Measurements from ENCODE around the gene PPT1.
"Not testable (repeated sequence)": the region's sequence is repeated elsewhere in the genome, so short reads cannot be mapped to it uniquely, and the experiment has no call there.

PPT1 gene

DNA sequence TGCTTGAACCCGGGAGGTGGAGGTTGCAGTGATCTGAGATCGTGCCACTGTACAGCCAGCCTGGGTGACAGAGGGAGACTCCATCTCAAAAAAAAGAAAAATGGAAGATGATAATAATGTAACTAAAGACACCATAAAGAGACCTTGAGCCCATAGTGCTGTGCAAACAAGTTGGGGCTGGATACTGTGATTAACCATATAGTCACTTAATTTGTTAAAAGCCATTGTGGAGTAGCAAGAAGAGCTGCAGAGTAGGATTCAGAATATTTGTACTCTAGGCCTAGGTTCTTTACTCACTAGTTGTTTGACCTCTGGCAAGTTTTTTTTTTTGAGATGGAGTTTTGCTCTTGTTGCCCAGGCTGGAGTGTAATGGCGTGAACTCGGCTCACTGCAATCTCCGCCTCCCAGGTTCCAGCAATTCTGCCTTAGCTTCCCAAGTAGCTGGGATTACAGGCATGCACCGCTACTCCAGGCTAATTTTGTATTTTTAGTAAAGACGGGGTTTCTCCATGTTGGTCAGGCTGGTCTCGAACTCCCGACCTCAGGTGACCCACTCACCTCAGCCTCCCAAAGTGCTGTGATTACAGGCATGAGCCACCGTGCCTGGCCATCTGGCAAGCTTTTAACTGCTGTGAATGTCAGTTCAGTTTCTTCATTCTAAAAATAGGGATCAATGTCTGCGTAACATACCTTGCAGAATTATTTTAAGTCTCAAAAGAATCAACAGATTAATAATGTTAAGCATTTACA lies 43.7 kb downstream of the PPT1 start:
- no peak for DNase-seq

DNA sequence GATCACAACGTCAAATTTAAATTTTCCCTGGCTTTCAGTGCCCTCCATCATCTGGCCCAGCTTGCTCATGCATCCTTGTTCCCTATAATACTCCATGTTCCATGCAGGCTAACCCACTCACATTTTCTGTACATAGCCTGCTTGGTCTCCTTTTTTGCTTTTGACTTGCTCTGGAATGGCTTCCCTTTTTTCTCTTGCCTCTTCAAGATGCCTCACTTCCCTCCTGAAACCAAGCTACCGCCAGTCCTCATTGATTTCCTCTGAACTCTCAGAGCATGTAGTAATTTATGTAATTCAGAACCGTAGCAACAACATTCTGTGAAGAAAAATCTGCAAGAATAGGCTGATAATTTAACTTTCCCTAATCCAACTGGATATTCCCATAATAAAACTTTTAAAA lies 46.2 kb downstream of the PPT1 start:
- DNase-seq = no peak

DNA sequence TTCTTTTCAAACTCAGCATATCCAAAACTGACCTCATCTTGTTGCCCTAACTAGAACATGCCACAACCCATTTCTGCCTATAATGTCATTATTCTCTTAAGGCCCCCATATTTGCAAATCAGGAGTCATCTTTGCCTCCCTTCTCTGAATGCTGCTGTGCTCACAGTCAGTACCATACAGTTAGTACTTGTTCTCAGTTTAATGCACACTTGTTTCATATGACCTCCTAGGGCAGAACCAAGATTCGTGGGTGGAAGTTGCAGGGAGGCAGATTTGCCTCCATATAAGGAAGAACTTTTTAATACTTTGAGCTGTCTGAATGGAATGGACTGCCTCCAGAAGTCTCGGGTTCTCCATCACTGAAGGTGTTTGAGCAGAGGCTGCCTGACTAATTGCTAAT lies 47.3 kb downstream of the PPT1 start:
- no peak for DNase-seq

DNA sequence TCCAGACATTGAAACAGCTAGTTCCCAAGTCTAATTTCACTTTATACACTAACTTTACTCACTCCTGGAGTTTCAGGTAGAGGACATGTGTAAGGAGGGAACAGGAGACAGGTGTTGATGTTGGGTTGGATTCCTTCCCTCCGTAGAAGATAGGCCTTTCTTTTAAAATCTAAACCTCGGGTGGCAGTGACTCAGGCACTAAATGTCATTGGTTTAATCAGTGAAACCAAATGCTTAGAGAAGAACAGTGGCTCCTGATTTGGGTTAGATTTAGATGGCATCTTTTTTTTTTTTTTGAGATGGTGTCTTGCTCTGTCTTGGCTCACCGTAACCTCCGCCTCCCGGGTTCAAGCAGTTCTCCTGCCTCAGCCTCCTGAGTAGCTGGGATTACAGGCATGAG lies 49.3 kb downstream of the PPT1 start:
- DNase-seq = no peak

DNA sequence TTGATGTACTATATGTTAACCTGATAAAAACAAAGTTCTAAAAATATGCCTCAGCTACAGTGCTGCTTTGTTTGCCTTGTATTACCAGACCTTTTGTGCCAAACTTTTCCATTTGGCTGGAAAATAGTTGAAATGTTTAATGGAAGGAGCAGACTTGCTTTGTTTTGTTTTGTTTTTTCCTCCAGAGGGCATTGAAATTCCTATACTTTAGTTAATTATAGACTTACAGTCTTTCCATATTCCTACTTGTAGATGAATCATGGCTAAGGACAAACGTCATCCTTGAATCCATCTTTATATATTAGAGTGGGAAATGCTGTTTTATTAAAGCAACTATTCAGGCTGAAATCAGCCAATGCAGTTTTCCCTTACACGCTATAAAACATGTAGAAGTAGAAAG lies 49.8 kb downstream of the PPT1 start:
- no peak for DNase-seq

DNA sequence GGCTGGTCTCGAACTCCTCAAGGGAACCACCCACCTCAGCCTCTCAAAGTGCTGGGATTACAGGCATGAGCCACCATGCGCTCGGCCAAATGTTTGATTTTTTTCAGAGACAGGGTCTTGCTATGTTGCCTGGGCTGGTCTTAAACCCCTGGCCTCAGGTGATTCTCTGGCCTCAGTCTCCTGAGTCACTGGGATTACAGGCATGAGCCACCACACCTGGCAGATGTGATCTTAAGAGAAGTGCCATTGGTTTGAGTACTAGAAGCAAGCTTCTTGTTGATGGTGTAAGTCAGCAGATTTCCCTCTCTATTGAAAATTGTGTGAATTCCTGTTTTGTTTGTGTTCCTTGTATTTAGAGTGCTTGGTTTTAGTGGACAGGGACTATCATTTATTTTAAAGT lies 51.3 kb downstream of the PPT1 start:
- no peak for DNase-seq

DNA sequence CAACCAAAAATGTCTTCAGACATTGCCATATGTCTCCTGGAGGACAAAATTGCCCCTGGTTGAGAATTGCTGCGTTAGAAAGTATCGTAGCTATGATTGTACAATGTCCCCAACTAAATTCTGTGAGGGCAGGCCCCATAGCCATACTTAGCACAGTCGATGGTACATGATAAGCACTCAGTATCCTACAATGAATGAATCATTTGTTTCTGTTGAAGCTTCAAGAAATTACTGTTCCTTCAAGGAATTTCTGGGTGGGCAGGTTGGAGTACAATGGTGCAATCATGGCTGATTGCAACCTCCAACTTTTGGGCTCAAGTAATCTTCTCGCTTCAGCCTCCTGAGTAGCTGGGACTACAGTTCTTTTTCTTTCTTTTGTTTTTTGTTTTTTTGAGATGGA lies 51.9 kb downstream of the PPT1 start:
- no peak for DNase-seq

DNA sequence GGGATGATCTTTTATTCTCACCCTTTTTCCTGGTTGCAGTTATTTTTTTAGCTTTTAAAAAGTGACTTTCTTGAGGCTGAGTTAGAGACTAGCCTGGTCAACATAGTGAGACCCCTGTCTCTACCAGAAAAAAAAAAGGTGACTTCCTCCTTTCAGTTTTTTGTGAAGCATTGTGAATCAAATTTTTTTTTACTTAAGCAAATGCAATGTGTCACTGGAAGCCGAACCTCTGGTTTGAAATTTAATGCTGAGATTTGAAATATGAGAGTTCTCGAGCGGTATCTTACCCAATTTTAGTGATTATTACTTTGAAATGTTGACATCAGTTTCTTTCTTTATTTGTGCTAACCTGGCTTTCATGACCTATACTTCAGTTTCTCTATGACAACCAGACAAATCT lies 52.9 kb downstream of the PPT1 start:
- DNase-seq = no peak

DNA sequence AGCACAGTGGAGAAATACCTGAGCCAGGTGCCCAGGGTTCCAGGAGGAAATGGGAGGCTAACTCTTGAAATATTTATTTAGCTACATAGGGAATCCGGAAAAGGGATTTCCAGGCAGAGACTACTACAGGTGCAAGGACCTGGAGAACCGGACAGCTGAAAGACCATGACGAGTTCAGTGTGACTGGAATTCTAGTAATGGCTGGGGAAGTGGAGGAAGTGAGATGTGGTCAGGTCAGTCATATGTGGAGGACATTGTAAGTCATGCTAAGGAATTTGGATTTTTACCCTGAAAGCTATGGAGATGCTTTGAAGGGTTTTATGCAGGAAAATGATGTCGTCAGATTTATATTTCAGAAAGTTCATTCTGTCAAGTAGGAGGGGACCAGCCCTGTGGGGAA lies 54.7 kb downstream of the PPT1 start:
- DNase-seq = no peak

DNA sequence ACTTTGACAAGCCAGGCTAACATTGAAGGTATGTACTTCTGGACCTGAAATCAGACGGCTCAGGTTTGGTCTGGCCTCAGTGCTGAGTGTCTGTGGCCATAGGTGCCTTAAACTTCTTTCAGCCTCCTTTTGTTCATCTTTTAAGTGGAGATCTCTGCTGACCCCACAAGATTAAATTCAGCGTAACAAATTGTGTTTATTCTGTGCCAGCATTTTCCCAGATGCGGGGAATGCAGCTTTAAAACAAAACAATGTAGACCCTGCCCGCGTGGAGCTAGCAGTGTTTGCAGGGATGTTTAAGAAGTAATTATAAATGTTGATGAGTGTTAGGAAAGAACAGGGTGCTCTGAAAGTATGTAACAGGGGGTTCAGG lies 55.6 kb downstream of the PPT1 start:
- no peak for DNase-seq

DNA sequence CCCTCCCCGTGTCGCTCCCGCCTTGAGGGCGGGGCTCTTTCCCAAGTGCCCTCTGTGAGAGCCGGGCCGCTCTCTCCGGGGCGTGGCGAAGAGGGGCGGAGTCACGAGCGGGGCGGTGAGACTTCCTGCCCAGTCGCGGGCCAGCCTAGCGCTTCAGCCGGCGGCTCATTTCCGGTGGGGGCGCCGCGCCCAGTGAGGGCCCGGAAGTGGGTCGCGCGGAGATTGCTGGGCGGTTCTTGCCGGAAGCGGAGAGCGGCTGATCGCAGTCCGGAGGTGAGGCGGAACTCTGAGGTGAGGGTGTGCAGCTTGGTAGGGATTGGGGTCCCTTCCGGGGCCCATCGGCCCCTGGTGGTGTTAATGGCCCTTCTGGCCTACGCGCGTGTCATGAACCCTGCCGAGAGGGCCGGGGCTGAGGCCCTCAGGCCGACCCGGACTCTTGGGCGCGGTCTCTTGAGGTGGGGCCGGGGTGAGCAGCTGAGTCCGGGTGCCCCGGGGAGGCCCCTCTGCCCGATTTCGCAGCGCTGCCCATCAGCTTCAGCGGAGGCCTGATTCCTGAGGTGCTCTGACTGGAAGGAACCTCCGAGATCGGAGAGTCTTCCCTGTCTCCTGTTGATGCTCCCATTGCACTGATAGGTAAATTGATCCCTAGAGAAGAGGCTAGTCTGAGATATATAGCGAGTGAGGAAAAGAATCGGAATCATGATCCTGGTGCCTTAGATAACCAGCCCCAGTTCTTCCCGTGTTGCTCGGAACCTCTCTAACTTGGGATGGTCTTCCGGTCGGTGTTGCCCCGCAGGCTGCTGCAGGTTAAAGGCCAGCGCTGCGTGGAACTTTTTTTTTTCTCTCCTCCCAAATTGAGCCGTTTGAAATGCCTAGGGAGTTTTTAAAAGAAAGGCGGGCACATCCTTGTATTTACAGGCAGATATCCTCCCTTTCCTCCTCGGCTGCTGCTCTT lies 56.3 kb downstream of the PPT1 start, which contains the start of gene CAP1:
TSS of gene CAP1 (plus strand) at position 219 of the 955 bp plus-strand sequence. CDS start 18,618 bp downstream, outside the sequence.
- DNase-seq = peak; percentile 100

DNA sequence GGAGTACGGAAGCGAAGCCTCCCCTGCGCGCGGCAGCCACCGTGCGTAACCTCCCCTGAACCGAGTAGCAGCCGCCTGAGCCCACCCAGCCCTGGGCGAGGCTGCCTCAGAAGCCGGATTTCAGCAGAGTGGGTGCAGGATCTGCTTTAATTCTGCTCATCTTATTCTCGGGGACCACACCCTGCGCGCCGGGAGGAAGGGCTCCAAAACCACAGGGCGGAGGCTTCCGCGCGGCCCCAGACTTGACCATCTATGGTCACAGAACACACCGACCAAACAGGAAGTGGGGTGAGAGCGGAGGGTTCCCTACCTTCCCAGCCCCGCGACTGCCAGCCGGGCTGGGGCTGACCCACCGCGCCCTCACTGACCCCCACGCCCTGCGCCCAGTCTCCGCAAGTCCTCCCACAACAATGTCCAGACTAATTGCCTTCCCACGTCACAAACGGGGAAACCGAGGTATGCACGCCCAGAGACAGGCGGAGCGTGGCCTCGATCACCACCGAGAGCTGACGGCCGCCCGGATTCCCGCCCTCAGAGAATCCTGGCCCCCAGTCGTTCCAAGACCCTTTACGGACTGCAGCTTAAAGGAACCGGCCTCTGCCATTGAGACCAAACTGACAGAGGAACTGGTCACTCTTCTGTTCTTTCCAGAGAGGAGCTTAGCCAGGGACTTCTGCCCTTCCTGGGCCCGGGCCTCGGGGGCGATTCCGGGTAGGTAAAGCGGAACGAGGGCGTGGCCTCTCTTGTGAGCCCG lies 57.1 kb downstream of the PPT1 start:
- DNase-seq = peak; percentile 33 to 35

DNA sequence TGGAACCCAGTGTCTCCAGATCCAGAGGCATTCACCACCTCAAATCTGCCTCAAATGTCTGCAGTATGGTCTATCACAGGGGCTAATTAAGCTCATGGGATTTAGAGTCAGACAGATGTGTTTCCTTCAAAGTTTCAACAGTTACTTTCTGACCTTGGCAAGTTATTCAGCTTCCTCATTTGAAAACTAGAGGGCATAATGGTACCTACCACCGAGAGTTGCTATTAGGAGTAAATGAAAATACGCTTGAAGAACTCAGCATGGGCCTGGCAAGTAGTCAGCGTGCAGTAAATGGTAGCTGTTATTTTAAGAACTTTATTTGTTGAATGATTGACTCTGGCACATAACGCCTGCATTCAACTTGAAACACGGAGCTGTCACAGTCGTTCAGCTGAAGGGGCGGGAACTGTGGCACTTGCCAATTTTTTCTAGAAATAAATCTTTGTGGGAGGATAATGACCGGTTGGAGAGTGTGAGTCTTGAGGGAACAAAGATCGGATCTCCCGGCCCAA lies 57.8 kb downstream of the PPT1 start:
- no peak for DNase-seq

DNA sequence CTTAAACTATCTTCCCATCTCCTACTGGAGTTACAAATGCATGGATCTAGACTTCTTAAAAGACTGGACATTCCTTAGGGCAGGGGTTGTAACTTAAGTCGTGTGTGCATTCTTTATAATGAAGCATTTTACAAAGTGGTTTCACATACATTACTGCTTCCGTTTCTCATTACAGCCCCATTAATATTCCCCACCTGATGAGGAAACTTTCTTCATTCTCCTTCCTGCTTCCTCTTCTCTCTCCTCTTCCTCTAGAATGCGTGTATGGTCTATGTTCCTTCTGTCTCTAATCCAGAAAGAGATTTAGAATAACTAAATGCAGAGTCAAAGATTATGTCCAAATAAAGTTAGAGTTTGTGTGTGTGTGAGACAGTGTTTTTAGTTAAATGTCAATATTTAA lies 58.4 kb downstream of the PPT1 start:
- no peak for DNase-seq

DNA sequence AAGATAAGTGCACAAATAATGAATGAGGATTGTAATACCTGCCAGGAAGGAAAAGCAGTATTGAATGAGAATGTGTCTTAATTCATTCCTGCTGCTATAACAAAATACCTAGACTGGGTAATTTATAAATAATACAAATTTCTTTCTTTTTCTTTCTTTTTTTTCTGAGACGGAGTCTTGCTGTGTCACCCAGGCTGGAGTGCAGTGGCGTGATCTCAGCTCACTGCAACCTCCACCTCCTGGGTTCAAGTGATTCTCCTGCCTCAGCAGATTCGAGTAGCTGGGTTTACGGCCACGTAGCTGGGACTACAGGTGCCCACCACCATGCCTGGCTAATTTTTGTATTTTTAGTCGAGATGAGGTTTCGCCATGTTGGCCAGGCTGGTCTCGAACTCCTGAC lies 59.8 kb downstream of the PPT1 start:
- DNase-seq = not testable (repeated sequence)

DNA sequence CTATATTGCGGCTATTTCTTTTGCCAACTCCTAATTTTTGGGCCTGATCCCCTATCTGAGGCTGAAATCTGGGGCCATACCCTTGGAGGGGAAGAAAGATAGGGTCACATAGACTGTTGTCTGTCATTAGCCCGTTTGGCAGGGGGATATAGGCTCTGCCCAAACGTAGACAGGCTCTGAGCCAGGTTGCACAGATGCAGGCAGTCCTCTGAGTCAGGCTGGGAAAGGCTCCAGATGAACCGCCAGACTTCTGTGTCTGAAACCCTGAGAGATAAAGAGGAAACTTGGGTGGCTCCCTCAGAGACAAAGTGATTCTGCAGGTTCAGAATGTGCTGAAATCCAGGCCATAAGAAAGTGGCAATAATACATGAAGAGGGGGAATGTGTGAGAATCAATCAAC lies 60.5 kb downstream of the PPT1 start:
- no peak for DNase-seq

DNA sequence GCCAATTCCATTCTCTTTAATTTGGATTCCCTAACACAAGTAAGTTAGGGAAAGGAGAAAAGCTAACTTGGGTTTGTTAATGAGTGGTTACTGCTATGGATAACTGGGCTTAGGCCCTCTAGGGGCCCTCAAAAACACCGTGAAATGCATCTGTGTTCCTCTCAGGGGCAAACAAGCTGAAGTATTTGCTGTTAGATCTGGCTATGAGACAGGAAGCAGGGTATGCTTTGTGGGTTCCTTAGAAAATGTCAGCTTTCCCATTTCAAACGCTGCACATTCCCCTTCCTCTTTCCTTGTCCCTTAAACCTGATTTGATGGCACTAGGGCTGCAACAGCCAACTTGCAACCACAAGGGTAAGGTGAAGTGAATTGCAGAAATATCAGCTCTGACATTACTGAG lies 62.2 kb downstream of the PPT1 start:
- DNase-seq = no peak

DNA sequence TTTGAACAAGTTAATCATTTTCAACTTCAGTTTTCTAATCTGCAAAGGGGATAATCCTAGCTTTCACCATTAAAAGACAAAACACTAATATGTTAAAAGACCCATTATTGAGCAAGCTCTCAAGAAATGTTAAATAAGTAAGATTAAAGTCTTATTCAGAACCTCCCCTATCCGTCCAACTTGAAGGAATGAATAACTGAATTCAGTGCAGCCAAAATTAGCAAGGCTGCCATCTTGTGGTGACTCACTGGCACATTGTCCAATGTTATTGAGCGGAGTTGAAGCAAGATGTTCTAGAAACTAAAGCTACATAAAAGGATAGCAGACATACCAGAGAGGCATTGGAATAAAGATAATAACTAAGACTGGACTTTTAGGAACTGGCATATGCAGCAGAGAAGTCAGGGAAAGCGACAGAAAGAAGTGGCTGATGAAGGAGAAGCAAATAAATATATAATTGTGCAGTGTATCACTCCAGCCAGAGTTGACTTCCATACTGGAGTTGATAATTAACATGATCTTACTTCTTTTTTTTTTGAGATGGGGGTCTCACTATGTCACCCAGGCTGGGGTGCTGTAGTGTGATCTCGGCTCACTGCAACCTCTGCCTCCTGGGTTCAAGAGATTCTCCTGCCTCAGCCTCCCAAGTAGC lies 64.7 kb downstream of the PPT1 start:
- DNase-seq = peak; percentile 26 to 49

DNA sequence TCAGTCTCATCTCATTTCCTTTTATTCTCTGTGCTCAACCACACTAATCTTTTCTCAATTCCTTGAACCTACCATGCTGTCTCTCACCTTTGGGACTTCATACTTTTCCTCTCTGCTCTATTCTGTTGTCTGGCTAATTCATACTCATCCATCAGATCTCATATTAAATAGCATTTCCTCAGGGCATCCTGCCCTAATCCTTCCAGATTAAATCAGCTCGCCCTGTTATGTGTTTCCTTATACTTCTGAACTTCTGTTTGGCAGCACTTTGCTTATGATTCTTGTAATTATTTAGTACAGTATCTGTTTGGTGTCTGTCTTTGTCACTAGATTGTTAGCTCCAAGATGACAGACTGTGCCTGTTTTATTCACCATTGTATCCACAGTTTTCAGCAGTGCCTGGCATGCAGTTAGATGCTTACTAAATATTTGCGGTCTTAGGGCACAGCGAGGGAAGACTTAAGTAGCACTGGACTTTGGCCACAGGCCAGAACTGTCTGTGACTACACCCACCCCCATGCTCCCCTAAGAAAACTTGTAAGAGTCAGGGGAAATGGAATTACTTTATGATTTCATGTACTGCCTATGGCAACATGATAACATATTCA lies 66.4 kb downstream of the PPT1 start:
- no peak for DNase-seq

DNA sequence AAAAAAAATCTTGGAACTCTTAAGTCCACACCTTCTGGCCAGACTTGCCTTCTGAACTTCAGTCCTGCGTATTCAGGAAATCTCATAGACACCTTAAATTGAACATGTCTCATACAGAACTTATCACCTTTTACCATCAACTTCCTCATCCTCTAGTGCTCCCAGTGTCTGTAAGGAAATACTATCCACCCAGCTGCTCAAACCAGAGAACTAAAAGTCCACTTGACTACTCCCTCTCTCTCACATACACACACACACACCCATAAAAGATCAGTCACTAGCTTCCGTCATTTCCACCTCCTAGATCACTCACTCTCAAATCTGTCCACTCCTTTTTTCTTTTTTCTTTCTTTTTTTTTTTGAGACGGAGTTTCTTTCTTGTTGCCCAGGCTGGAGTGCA lies 67.4 kb downstream of the PPT1 start:
- no peak for DNase-seq

DNA sequence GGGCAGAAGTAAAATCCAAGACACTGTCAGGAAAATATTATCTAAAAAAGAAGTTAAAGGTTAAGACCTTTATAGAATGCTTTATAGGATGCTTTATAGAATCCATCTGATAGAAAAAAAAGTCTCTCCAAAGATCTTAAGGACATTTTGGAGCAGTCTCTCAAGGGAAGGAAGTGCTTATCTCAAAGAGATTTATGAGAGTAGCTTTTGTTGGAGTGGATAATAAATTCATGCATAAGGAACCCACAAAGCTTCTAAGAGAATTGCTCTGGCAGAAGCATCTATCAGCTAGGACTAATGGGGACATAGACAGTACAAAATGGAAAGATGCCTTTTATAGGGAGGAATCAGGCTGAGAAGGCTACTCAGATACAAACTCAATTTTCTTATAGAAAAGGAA lies 69.4 kb downstream of the PPT1 start:
- no peak for DNase-seq

DNA sequence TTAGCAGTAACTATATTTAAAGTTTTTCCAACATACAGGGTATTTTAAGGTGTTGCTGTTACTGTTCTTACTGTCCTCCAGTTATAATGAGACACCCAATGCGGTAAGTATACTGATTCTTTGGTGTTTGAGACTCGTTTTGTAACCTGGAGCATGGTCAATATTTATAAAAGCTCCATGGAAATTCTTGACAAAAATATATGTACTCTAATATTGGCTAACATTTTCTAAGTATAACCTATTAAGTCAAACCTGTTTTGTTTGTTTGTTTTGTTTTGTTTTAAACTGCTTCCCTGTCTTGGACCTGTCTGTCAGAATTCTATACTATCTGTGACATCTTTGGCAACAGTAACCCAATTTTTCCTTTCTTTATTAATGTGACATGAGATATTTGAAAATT lies 72.4 kb downstream of the PPT1 start:
- no peak for DNase-seq

Data from activated CD4-positive, alpha-beta T cell treated with anti-CD3 and anti-CD28 coated beads, Interleukin-2, amount 50 U/mL, for 4 hours (primary cell).